ENCODE measurements around the gene BMP7. TPM values are rescaled to one million over a fixed set of nuclear protein-coding genes. Genes with fewer than 3 reads are reported as not detected.

The BMP7 gene
- total and polyA plus RNA-seq, 12 donors, result 0.74 to 6.7 (median 2.2) TPM; not detected in 3

DNA sequence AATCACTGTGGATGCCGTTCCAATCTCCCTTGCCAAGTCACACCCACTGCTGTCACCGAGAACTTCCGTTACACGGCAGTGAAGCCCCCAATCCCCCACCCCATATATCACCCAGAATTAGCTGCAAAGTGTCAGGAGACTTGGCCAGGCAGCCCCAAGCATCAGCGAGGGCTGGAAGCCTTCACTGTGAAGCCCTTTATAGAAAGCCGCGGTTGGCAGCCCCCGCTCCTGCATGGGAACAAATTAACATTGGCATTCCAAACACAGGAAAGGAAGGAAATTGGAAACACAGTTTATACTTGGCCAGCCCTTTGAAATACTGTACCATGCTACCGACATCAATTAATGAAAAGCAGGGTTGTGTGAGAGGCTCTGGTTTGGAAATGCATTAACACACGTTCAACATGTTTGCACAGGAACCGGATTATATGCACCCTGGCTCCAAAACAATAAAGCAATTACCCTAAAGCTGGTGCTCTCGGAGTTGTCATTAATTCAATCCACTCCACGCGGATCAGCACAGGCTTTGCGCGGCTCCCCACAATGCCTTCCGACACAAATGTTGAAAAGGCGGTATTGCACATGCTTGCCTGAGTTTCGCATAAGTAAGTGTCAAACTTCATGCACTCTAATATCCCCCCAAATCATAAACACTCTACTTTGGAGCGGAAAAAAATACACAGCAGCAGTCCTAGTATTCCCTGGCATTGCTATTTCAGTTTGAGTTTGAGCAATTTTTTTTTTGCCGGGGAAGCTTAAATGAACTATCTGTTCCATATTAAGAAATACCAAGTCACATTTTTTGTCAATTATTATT, 7.1 kb downstream of the BMP7 start:
- no peak for DNase-seq
- no peak overlapping the region for H3K4me3 ChIP-seq
- H3K9me3 ChIP-seq (replicated peaks in 1 of 3), result no peaks in the 10 kb centered on the region
- intact Hi-C loops (cut with DNase I), result no loop called here
- 30 to 41% (median 33%) methylated on average over 18 to 21 of the region's 21 CpGs for WGBS, 4 donors
- no peak for TF ChIP-seq POLR2A (IDR thresholded peaks at IDR 0.05)
- TF ChIP-seq, protein P1, sequence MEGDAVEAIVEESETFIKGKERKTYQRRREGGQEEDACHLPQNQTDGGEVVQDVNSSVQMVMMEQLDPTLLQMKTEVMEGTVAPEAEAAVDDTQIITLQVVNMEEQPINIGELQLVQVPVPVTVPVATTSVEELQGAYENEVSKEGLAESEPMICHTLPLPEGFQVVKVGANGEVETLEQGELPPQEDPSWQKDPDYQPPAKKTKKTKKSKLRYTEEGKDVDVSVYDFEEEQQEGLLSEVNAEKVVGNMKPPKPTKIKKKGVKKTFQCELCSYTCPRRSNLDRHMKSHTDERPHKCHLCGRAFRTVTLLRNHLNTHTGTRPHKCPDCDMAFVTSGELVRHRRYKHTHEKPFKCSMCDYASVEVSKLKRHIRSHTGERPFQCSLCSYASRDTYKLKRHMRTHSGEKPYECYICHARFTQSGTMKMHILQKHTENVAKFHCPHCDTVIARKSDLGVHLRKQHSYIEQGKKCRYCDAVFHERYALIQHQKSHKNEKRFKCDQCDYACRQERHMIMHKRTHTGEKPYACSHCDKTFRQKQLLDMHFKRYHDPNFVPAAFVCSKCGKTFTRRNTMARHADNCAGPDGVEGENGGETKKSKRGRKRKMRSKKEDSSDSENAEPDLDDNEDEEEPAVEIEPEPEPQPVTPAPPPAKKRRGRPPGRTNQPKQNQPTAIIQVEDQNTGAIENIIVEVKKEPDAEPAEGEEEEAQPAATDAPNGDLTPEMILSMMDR (IDR thresholded peaks at IDR 0.05), result no peak
- no peaks in the 10 kb centered on the region for H3K4me1 ChIP-seq (replicated peaks in 1 of 2)
- no peaks in the 10 kb centered on the region for H3K36me3 ChIP-seq (replicated peaks in 1 of 2)
- H3K27ac ChIP-seq, result no peak overlapping the region
- peaks cover 39% of the 10 kb centered on the region for H3K27me3 ChIP-seq

DNA sequence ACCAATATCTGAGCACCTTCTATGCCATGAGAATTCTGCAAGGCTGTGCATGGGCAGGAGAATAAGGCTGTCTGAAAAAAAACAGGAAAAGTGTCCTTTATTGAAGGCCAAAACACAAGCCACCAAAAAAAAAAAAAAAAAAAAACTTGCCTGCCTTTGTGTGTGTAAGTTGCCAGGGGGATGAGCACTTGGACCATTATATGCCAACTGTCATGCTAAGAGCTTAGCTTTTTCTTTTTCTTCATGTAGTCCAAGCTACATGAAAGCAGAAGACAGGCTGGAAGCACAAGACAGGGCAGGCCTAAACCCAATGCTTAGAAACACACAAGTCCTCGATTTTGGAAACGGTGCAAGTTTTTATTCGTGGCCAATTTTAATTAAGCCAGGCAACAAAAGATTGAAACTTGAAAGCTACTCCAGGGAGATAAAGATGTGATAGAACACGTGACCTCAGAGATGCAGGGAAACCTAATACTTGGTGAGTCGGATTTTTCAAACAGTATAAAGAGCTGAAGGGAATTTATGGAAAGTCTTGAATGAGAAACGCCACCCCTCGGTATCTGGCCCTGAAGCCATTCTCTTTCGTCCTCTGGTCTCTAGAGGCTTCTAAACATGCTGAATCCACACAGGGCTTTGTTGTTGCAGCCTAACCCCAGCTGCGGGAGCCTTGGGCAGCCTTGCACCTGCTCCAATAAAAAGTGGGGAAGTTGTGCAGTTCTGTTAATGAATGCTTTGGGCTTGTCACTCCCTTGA, 8.6 kb downstream of the BMP7 start:
- 39 to 70% (median 49%) methylated on average over 9 of the region's 9 CpGs for WGBS, 4 donors
- Histone ChIP-seq H3K4me1 (replicated peaks in 1 of 2) (no peaks in the 10 kb centered on the region), H3K4me3 (no peak overlapping the region), H3K36me3 (replicated peaks in 1 of 2) (no peaks in the 10 kb centered on the region), H3K27me3 (peaks cover 26% of the 10 kb centered on the region), H3K27ac (no peak overlapping the region), H3K9me3 (replicated peaks in 1 of 3) (no peaks in the 10 kb centered on the region)
- DNase-seq, result no peak
- TF ChIP-seq, protein P1 (IDR thresholded peaks at IDR 0.05), result no peak
- no peak for TF ChIP-seq POLR2A (IDR thresholded peaks at IDR 0.05)
- intact Hi-C loops (cut with DNase I), result no loop called here

DNA sequence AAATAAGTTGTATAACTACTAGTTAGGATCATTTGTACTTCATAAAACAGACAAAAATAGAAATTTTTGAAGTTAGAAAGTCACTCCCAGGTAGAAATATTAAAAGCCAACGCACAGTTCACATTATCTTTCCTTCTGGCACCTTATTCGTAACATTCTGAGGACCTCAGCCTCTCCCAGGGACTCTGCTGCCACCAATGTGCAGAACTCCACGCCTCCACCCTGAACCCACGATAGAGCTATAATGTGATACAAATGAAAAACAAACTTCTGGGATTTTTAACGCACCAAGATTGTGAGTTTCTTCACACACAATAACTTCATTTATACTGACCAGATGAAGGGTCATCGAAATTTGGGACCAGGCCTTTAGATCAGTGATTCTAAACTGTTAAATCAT, 9.5 kb downstream of the BMP7 start:
- 72 to 84% (median 81%) methylated on average over 6 of the region's 6 CpGs for WGBS, 4 donors
- Histone ChIP-seq H3K9me3 (replicated peaks in 1 of 3) (no peaks in the 10 kb centered on the region), H3K4me1 (replicated peaks in 1 of 2) (no peaks in the 10 kb centered on the region), H3K27me3 (peaks cover 22% of the 10 kb centered on the region), H3K27ac (no peak overlapping the region), H3K4me3 (no peak overlapping the region), H3K36me3 (replicated peaks in 1 of 2) (no peaks in the 10 kb centered on the region)
- TF ChIP-seq POLR2A (IDR thresholded peaks at IDR 0.05), result no peak
- TF ChIP-seq, protein P1 (IDR thresholded peaks at IDR 0.05), result no peak
- intact Hi-C loops (cut with DNase I), result no loop called here
- DNase-seq, result no peak

DNA sequence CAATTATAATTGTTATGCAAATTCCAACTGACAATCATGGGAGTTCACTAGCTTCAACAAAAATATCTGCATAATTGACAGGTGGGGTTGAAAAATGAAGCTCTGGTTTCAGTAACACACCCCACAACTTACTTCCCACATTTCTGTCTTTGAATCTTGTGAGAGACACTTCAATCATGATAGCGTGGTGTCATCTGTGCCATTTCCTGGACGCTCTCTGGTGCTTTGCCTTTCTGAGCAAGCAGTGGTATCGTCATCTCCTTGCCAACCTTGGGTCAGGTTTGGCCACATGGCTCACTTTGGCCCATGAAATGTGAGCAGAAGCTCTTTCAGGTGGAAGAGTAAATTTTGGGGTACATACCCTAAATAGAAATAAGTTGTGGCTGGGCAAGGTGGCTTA, 10.2 kb downstream of the BMP7 start:
- Histone ChIP-seq H3K9me3 (replicated peaks in 1 of 3) (no peaks in the 10 kb centered on the region), H3K27me3 (peaks cover 22% of the 10 kb centered on the region), H3K4me1 (replicated peaks in 1 of 2) (no peaks in the 10 kb centered on the region), H3K27ac (no peak overlapping the region), H3K36me3 (replicated peaks in 1 of 2) (no peaks in the 10 kb centered on the region), H3K4me3 (no peak overlapping the region)
- 81 to 91% (median 86%) methylated on average over 3 of the region's 3 CpGs for WGBS, 4 donors
- no peak for TF ChIP-seq POLR2A (IDR thresholded peaks at IDR 0.05)
- TF ChIP-seq, protein P1 (IDR thresholded peaks at IDR 0.05), result no peak
- DNase-seq, result no peak
- intact Hi-C loops (cut with DNase I), result no loop called here

Measured in adrenal gland (tissue), 12 donors.